HG03558 (cell line): Measurements from ENCODE around the gene DOC2A.

Source experiments
- ATAC-seq: cut with Tn5 transposase; IDR thresholded peaks from one replicate; pipeline ENCODE4 v1.9.1; 2021; ENCODE audit warnings: moderate number of reproducible peaks; ENCODE audit not compliant: unreplicated experiment; ENCODE audit errors: extremely low read depth

DOC2A gene

GRCh38 chr16:29992344-29992967 is 18.4 kb downstream of the DOC2A start:
- no peak for ATAC-seq

- no peak for ATAC-seq
Measured at GRCh38 chr16:29991571-29991904, 19.3 kb downstream of the DOC2A start.

GRCh38 chr16:29990883-29991570 is 19.8 kb downstream of the DOC2A start:
- ATAC-seq: no peak

- ATAC-seq: no peak
Measured at GRCh38 chr16:29990034-29990433, 20.8 kb downstream of the DOC2A start.

GRCh38 chr16:29989111-29989858 is 21.5 kb downstream of the DOC2A start:
- no peak for ATAC-seq

DNA sequence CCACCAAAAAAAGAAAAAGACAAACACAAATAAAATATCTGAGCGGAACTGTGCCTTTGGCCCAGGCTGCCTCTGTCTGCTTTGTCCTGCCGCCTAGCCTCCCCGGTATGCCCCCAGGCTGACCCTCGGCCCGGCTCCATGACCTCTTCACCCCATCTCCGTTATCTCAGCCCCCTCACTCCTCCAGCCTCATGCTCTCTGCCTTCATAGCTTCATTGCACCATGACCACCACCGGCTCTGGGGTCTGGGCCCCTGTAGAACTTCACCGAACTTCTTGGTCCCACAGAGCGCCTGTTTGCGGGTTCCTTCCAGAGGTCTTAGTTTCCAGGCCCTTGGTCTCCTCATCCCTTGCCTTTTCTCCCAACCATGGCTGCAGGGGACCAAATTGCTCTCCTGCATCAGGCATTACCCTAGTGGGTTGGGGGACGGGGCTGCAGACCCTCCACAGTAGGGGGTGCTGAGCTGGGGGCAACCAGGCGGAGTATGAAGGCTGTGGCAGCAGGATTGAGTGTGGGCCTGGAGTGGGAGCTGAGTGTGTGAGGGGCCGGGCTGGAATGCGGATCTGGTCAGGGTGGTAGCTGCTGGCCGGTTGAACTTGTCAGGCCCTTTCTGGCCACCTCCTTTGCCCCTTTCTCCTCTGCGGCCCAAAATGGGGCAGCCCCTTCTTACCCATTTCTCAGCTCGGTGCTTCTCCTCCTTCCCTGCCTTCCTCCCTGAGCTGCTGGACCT is 22.3 kb downstream of the DOC2A start:
- ATAC-seq: no peak

GRCh38 chr16:29987371-29988085 is 23.3 kb downstream of the DOC2A start:
- ATAC-seq: no peak

- no peak for ATAC-seq
Measured at GRCh38 chr16:29986931-29987330, 23.9 kb downstream of the DOC2A start.

GRCh38 chr16:29986231-29986630 is 24.6 kb downstream of the DOC2A start:
- no peak for ATAC-seq

GRCh38 chr16:29985271-29985811 is 25.5 kb downstream of the DOC2A start:
- no peak for ATAC-seq

DNA sequence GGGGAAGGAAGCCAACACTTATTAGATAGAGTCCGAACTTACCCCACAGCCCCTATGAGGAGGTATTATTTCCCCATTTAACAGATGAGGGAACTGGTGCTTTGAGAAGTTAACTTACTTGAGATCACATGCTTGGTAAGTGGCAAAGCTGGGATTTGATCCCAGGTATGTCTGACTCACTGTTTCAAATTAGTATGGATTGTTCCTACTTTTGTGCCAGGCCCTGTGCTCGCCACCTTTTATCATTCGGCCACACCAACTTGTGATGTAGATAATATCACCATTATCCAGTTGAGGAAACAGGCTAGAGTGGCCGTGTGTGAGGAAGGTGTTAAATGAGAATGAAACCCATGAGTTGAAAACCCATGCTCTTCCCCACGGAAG is 26.1 kb downstream of the DOC2A start:
- ATAC-seq: no peak

GRCh38 chr16:29984137-29984763 is 26.6 kb downstream of the DOC2A start:
- no peak for ATAC-seq

- no peak for ATAC-seq
Measured at GRCh38 chr16:29983420-29984136, 27.2 kb downstream of the DOC2A start.

- ATAC-seq: no peak
Measured at GRCh38 chr16:29982560-29983419, 28.0 kb downstream of the DOC2A start.

- no peak for ATAC-seq
Measured at GRCh38 chr16:29978564-29979270, 32.1 kb downstream of the DOC2A start.

GRCh38 chr16:29978081-29978480 is 32.7 kb downstream of the DOC2A start:
- ATAC-seq: no peak

DNA sequence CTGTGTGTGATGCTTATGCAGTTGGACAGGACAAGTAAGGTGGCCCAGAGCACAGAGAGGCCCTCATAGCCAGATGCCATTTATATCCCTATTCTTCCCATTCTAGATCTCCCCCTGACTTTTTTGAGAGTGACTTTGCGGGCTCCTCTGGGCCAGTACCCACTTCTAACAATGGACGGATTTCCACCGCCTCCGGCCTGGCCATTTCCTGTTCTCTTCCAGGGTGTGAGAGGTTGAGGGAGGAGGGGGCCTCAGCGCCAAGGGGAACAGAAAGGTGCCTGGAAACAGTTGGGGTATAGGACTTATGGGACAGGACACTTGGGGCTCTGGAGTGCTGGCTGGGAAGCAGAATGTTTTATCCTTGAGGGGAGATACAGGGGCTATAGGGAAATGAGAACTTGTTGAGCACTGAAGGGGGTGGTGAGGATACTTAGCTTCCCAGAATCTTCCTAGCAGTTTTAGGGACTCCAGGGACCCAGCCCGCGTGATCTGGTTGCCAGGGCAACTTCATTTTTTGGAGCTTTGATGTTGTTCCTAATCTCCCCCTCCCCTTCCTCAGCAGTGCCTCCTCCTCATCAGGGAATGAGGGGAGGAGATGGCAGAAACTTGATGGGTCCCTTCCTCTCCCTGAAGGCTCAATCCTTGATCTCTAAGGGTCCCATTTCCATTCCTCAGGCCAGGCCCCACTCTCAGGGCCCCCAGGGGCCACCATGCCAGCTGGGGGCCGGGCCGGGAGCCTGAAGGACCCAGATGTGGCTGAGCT is 33.6 kb downstream of the DOC2A start:
- no peak for ATAC-seq
